GM10248 (cell line): ENCODE data around the gene EHBP1L1.

Experiments
- CTCF ChIA-PET: fragments of 300-600 bp; sonication (Branson Sonifier 250); formaldehyde crosslinking; extraction: SDS; loops from one replicate; lab custom pipeline; 2021; ENCODE audit warnings: antibody characterized with exemption; lab: Yijun Ruan, JAX
- POLR2A ChIA-PET: fragments of 350-650 bp; sonication (Branson Sonifier 250); formaldehyde crosslinking; extraction: SDS; loops from one replicate; lab custom pipeline; 2020; ENCODE audit warnings: antibody characterized with exemption; lab: Yijun Ruan, JAX
- DNase-seq: peaks from one replicate; pipeline ENCODE4 v3.0.0; 2012; ENCODE audit errors: extremely low spot score
- TF ChIP-seq, protein P1 (sequence below): IDR thresholded peaks from 2 replicates; pipeline ENCODE4 v1.5.1; 2012; ENCODE audit warnings: mild to moderate bottlenecking, low read depth; ENCODE audit errors: extremely low read depth, missing control alignments, control extremely low read depth

EHBP1L1 gene

DNA sequence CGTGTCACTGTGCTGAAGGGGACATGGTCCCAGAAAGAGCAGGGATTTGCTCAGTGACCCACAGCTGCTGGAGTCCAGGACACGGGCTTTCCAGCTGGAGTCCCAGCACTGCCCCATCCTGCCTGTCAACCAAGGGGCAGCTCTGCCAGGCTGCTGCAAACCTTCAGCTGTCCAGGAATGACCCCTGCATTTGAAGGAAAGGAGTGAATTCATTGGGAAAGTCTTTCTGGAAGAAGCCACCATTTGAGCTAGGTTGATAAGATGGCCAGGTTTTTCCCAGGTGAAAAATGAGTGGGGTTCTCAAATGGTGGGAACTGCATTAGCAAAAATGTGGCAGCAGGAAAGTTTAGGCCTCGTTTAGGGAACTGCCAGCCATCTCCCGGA lies 10.4 kb downstream of the EHBP1L1 start:
- no peak for DNase-seq
- ChIA-PET CTCF (interaction anchor here (1.0 to 22.1 kb wide), 6 partner anchors 10 to 572 kb away, joined by 3 to 351 read pairs (median 56); partner anchors contain the start of genes AP5B1, ARL2, EHBP1L1 and FAM89B), POLR2A (interaction anchor here (1.0 kb wide), 1 partner anchor 10 kb away, joined by 5 read pairs; the partner anchor contains the start of gene EHBP1L1)
- TF ChIP-seq, protein P1, sequence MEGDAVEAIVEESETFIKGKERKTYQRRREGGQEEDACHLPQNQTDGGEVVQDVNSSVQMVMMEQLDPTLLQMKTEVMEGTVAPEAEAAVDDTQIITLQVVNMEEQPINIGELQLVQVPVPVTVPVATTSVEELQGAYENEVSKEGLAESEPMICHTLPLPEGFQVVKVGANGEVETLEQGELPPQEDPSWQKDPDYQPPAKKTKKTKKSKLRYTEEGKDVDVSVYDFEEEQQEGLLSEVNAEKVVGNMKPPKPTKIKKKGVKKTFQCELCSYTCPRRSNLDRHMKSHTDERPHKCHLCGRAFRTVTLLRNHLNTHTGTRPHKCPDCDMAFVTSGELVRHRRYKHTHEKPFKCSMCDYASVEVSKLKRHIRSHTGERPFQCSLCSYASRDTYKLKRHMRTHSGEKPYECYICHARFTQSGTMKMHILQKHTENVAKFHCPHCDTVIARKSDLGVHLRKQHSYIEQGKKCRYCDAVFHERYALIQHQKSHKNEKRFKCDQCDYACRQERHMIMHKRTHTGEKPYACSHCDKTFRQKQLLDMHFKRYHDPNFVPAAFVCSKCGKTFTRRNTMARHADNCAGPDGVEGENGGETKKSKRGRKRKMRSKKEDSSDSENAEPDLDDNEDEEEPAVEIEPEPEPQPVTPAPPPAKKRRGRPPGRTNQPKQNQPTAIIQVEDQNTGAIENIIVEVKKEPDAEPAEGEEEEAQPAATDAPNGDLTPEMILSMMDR, result no peak

DNA sequence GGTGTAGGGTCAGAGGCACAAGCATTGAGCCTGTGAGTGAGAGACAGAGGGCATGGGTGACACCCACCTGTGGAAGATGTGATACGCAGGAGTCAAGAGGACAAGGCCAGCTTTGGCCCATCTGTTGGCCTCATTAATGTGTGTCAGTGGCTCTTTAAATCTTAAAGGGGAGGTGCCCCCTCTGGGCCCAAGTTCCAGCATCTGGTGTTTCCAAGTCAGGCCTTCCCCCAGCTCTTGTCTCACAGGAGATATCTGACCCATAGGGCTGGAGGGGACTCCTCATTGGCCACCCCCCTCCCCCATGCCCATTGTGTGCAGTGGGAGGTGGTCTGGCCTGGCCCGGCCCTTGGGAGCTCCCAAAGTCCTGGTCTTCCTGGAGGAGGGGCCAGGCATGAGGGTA lies 10.8 kb downstream of the EHBP1L1 start:
- TF ChIP-seq, protein P1, result no peak
- POLR2A ChIA-PET, result interaction anchor here (1.0 kb wide), 1 partner anchor 11 kb away, joined by 5 read pairs; the partner anchor contains the start of gene EHBP1L1
- CTCF ChIA-PET, result interaction anchor here (1.0 to 22.1 kb wide), 7 partner anchors 10 to 572 kb away, joined by 3 to 351 read pairs (median 54); partner anchors contain the start of genes AP5B1, ARL2, EHBP1L1 and FAM89B
- DNase-seq, result no peak

DNA sequence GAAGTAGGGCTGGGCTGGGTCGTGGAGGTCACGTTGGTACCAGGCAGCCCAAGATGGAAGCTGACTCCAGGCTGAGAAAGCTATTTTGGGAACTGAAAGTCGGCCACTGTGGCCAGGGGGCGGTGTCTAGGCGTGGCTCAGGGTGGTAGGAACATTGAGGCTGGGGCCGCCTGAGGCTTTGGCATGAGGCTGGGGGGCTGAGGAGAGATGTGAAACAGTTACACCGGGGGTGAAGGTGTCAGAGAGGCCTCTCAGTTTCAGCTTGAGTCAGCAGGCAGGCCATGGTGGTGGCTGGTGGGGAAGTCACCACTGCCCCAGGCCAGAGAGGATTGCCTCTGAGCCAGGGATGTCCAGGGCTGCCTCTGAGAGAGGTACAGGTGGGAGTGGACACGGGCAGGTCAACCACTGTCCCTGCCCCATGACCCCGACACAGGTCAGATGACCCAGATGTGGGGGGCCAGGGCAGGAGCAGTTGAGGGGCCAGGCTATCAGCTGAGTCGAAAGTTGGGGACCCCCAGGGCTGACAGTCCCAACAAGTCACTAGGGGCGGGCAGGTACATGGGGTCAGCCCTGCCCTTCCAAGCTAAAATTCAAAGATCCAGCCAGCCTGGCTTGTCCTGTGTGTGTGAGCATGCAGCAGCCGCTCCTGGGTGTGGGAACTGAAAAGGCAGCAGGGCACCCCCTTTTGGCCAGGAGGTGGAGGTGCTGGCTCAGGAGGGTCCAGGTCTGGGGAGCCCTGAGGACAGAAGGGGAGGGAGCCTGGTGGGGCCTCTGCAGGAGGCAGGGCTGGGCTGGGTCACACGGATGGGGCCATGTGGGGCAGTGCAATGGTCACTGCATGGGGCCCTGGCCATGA lies 12.6 kb downstream of the EHBP1L1 start:
- ChIA-PET POLR2A (interaction anchor here (0.6 to 1.4 kb wide), 12 partner anchors 10 to 270 kb away, joined by 3 to 9 read pairs (median 4); partner anchors contain the start of genes EHBP1L1, FAM89B, SIPA1 and ZNRD2), CTCF (interaction anchor here (0.6 to 22.1 kb wide), 17 partner anchors 8 to 302 kb away, joined by 3 to 351 read pairs (median 5); partner anchors contain the start of genes CCDC85B, EHBP1L1, FAM89B and KCNK7)
- TF ChIP-seq, protein P1, result peak; percentile 72
- DNase-seq, result peak; percentile 95

DNA sequence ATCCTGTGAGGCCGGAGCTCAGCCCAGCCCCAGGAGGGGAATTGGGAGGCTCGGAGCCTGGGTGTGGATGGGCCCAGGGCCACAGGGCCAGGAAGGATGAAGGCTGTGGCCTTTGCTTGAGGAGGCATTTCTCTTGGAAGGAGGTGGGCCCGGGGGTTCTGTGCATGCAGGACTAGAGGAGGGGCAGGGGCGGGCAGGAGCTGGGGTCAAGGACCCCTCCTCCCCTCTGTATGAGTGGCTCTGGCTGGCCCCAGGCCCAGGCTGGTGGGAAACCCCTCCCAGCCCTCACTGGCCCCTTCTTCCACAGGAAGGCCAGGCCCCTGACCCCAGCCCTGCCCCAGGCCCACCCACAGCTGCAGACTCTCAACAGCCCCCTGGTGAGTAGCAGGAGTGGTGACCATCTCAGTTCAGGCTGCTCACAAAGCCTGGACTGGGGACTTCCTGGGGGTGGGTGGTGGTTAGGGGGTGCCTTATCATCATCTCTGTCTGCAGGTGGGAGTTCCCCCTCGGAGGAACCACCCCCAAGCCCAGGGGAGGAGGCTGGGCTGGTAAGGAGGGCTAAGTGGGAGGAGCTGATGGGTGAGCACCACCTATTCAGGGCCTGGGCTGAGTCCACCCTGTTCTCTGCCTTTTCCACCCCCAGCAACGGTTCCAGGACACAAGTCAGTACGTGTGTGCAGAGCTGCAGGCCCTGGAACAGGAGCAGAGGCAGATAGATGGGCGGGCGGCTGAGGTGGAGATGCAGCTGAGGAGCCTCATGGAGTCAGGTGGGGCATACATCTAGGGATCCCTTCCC lies 13.8 kb downstream of the EHBP1L1 start:
- peak; percentile 79 for DNase-seq
- POLR2A ChIA-PET, result no interaction called here
- TF ChIP-seq, protein P1, result no peak
- CTCF ChIA-PET, result interaction anchor here (1.0 to 22.1 kb wide), 7 partner anchors 13 to 301 kb away, joined by 3 to 351 read pairs (median 54); partner anchors contain the start of genes CCDC85B, EHBP1L1, FAM89B and KCNK7

DNA sequence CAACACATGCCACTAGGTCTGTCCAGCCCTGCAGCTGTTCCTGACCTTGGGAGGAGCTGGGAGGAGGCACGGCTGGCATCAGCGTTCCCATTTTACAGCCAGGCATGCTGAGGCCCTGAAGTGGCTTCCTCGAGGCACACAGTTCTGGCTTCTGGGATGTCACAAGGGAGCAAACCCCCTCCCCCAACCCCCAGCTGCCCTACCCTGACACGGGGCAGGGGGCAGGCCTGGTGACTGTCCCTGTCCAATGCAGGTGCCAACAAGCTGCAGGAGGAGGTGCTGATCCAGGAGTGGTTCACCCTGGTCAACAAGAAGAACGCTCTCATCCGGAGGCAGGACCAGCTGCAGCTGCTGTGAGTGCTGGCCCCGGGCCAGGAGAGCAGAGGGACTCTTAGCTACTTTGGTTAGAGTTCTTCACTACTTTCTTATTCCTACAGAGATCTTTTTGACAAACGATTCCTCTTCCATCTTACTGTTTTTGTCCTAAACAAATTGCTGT lies 14.4 kb downstream of the EHBP1L1 start:
- CTCF ChIA-PET, result interaction anchor here (1.0 to 22.1 kb wide), 6 partner anchors 13 to 49 kb away, joined by 3 to 351 read pairs (median 56); partner anchors contain the start of genes EHBP1L1, FAM89B, KCNK7 and MAP3K11
- TF ChIP-seq, protein P1, result no peak
- no peak for DNase-seq
- POLR2A ChIA-PET, result no interaction called here
